Measurements from ENCODE around the gene SLC15A2.
"Not testable (repeated sequence)": the region's sequence is repeated elsewhere in the genome, so short reads cannot be mapped to it uniquely, and the experiment has no call there.

Gene SLC15A2

DNA sequence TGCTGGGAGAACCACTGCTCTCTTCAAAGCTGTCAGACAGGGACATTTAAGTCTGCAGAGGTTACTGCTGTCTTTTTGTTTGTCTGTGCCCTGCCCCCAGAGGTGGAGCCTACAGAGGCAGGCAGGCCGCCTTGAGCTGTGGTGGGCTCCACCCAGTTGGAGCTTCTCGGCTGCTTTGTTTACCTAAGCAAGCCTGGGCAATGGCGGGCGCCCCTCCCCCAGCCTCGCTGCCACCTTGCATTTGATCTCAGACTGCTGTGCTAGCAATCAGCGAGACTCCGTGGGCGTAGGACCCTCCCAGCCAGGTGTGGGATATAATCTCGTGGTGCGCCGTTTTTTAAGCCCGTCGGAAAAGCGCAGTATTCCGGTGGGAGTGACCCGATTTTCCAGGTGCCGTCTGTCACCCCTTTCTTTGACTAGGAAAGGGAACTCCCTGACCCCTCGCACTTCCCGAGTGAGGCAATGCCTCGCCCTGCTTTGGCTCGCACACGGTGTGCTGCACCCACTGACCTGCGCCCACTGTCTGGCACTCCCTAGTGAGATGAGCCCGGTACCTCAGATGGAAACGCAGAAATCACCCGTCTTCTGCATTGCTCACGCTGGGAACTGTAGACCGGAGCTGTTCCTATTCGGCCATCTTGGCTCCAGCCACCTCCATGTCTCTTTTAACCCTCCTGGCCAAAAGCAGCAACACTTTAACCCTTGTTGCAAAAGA lies 44.1 kb downstream of the SLC15A2 start:
- DNase-seq = not testable (repeated sequence)

- no peak for DNase-seq
These were observed 47.4 kb downstream of the SLC15A2 start for GRCh38 chr3:121941592-121941991.

GRCh38 chr3:121942116-121942786 lies 48.0 kb downstream of the SLC15A2 start:
- DNase-seq = no peak

DNA sequence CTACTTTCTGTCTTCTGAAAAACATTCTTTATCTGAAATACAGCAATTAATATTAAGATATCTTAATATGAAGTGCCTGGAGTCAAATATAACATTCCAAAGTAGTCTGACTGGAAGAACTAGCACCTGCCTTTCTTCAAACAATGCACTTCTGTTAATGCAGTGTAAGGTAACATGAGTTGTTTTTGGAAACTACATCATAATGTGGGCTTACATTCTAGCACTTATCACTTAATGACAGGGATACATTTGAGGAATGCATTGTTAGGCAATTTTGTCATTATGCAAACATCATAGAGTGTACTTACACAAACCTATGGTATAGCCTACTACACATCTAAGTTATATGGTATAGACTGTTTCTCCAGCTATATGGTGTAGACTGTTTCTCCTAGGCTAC lies 49.2 kb downstream of the SLC15A2 start:
- DNase-seq = no peak

GRCh38 chr3:121948641-121949040 lies 54.4 kb downstream of the SLC15A2 start:
- DNase-seq = no peak

DNA sequence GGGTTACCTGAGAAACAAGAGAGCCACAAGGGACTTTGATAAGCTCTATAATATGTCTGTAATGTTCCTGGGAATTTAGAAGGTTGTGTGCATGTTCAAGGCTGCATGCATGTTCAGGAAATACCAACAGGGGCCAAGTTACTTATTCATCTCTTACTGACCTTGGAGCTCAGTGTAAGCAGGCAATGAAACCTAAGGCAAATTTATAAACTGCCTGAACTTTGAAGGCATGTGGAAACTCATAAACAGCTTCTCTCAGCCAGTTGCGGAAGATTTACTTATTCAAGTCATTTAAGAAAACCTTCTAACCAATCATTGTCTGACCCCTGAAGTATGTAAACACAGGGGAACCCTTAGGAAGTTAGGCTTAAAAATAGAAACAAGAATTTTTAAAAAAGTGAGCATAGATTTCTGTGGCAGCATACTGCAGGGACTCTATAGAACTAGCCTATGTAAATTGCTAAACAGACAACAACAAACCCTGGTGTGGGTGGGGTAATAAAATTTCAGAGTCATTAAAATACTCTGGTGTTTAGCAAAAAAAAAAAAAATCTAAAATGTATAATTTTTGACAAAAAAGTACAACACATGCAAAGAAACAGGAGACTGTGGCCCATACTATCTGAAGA lies 57.2 kb downstream of the SLC15A2 start:
- no peak for DNase-seq

DNA sequence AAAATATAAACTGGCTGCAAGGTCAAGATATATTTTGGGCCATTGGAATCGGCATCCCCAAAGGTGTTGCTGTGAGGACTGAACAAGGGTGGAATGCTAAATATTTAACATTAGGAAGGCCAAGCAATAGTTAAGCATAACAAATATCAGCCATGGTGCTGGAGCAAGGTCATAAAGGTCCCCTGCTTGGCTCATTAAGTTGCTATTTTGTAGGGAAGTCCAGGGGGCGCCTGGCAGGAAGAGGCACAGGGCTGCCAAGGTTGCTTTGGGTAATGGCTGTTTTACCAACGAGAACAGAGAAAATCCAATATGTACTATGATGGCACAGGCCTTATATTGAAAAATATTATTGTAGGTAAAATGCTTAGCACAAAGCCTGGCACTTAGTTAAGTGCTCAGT lies 62.2 kb downstream of the SLC15A2 start:
- no peak for DNase-seq

- DNase-seq = peak; percentile 22
These were observed 63.6 kb downstream of the SLC15A2 start for GRCh38 chr3:121957674-121958415.

GRCh38 chr3:121958801-121959200 lies 64.6 kb downstream of the SLC15A2 start:
- no peak for DNase-seq

DNA sequence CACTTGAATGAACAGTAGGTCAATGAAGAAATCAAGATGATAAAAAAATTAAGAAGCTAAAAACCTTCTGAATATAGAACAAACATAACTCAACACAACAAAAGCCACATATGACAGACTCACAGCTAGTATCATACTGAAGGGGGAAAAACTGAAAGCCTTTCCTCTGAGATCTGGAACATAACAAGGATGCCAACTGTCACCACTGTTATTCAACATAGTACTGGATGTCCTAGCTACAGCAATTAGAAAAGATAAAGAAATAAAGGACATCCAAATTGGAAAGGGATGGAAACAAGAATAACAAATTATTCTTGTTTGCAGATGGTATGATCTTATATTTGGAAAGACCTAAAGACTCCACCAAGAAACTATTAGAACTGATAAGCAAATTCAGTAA lies 67.1 kb downstream of the SLC15A2 start:
- no peak for DNase-seq

DNA sequence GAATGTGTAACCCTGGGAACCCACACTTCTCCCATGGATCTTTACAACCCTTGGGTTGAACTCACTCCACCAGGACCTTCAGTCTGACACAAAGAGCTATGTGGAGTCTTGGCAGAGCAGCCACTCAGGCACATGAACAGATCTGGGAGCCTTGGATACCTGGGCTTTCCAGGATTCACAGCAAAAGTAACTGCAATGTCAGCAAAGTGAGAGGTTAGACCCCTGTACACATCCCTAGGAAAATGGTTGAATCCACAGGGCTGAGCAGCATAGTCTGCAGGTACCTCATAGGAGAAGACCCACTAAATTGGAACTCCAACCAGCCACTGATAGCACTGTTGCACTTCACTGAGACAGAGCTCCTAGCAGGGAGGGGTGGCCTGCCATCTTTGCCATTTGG lies 68.2 kb downstream of the SLC15A2 start:
- DNase-seq = no peak

DNA sequence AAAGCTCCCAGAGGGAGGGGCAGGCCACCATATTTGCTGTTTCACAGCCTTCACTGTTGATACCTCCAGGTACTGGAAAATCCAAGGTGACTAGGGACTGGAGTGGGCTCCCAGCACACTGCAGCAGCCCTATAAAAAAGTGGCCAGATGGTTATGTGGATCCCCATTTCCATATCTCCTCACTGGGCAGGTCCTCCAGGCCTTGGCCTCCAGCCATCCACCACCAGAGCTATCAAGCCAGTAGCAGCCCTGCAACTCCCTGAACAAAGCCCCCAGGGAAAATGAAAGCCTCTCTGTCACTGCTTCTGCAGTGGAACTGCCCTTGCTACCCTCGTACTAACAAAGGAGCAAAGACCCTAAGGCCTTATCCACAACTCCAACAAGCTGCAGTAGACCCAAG lies 69.4 kb downstream of the SLC15A2 start:
- no peak for DNase-seq

DNA sequence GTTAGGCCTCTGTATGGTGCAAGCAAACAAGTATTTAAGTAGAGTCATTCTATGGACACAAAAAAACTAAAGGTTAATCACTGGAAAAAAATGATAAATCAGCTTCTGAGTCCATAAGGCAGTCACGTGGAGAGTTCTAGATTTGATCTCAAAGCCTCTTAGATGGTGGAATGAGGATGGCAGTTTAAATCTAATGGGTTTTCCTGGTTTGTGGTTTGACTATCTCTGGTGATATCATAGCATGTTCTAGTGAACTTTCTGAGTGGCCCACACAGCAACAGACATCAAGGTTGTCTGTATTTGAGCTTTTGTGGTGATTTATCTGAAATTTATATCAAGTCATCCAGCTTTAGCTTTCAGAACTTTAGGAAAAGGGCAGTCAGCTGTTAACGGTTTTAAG lies 75.4 kb downstream of the SLC15A2 start:
- DNase-seq = no peak

DNA sequence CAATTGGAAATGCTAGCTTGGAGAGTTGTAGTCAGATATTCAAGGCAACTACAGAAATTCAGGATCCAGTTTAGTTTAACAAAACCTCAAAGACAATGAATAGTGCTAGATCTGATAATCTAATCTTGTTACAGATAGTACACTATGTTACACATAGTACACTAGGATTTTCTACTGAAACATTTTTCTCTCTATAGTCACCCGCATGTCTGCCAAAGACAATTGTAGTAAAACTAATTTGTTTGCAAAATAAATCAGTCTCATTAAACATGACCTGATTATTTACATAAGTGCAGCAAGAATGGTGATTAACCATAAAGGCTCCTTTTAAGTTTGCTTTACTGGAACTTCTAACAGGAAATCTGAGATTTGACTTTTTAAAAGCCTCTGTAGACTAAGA lies 75.8 kb downstream of the SLC15A2 start:
- no peak for DNase-seq

- DNase-seq = no peak
These were observed 80.5 kb downstream of the SLC15A2 start for GRCh38 chr3:121974601-121975111.

GRCh38 chr3:121975702-121976302 lies 81.6 kb downstream of the SLC15A2 start:
- DNase-seq = no peak

GRCh38 chr3:121976727-121977126 lies 82.5 kb downstream of the SLC15A2 start:
- DNase-seq = no peak

GRCh38 chr3:121979246-121979645 lies 85.0 kb downstream of the SLC15A2 start:
- DNase-seq = no peak

GRCh38 chr3:121979734-121980449 lies 85.7 kb downstream of the SLC15A2 start:
- DNase-seq = no peak

DNA sequence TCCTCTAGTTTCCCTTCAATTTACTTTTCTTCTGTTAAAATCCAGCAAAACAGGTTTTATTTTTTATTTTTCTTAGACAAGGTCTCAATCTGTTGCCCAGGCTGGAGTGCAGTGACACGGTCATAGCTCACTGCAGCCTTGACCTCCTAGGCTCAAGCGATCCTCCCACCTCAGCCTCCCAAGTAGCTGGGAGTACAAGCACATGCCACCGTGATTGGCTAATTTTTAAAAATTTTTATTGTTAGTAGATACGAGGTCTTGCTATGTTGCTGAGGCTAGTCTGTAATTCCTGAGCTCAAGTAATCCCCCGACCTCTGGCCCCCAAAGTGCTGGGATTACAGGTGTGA lies 86.2 kb downstream of the SLC15A2 start:
- no peak for DNase-seq

DNA sequence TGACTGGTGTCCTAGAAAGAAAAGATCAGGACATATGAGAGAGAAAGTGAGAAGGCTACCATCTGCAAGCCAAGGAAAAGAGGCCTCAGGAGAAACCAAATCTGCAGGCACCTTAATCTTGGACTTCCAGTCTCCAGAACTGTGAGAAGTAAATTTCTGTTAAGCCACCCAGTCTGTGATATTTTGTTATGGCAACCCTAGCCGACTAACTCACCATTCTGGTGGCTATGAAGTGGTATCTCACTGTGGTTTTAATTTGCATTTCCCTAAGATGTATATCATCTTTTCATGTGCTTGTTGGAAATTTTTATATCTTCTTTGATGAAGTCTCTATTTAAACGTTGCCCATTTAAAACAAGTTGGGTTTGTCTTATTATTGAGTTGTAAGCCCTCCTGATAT lies 87.3 kb downstream of the SLC15A2 start:
- DNase-seq = no peak

GRCh38 chr3:121985846-121986245 lies 91.6 kb downstream of the SLC15A2 start:
- DNase-seq = no peak
